ENCODE results near the gene IGF2BP3.
A peak's percentile ranks its signal among the peaks of the same experiment; 100 is the strongest.

The IGF2BP3 gene

GRCh38 chr7:23470330-23471105 lies at the start of gene IGF2BP3 (continued):
- TF ChIP-seq ZNF621 (tag by site-specific recombination; IDR thresholded peaks at IDR 0.05) = no peak
- TF ChIP-seq ZSCAN23 (tag by site-specific recombination; IDR thresholded peaks at IDR 0.05) = peak; percentile 77; the same call in 1 of the 2 replicates
- no peak for TF ChIP-seq ZNF544 (tag by site-specific recombination; IDR thresholded peaks at IDR 0.05)
- peak; percentile 44 for TF ChIP-seq ZBTB11 (tag by site-specific recombination; conservative IDR thresholded peaks at IDR 0.05; ENCODE audit: low read depth)
- TF ChIP-seq ZNF677 (tag by site-specific recombination; IDR thresholded peaks at IDR 0.05) = no peak
- TF ChIP-seq ZSCAN18 (tag by site-specific recombination; IDR thresholded peaks at IDR 0.05) = no peak
- TF ChIP-seq ZBTB49 (tag by site-specific recombination; IDR thresholded peaks at IDR 0.05; ENCODE audit: low read depth) = no peak
- peak; percentile 91 for TF ChIP-seq PATZ1 (tag by site-specific recombination; IDR thresholded peaks at IDR 0.05)
- TF ChIP-seq ZNF221 (tag by site-specific recombination; IDR thresholded peaks at IDR 0.05; ENCODE audit: borderline replicate concordance) = no peak
- no peak for TF ChIP-seq ZNF549 (tag by site-specific recombination; IDR thresholded peaks at IDR 0.05)
- TF ChIP-seq TCF7L2 (IDR thresholded peaks at IDR 0.05; ENCODE audit: borderline replicate concordance, low read depth, low read length) = peak; percentile 11; the same call in 1 of the 2 replicates
- TF ChIP-seq HOXA7 (CRISPR knock-in tag; IDR thresholded peaks at IDR 0.05; ENCODE audit: borderline replicate concordance) = no peak
- TF ChIP-seq ZBTB6 (tag by site-specific recombination; IDR thresholded peaks at IDR 0.05) = peak; percentile 87
- no peak for TF ChIP-seq ZNF704 (tag by site-specific recombination; IDR thresholded peaks at IDR 0.05)
- no peak for TF ChIP-seq ZNF654 (tag by site-specific recombination; IDR thresholded peaks at IDR 0.05; ENCODE audit: low read depth)
- no peak for TF ChIP-seq ZNF211 (tag by site-specific recombination; IDR thresholded peaks at IDR 0.05; ENCODE audit: low read depth)
- TF ChIP-seq REST (tag by site-specific recombination; IDR thresholded peaks at IDR 0.05) = no peak
- TF ChIP-seq ZNF174 (tag by site-specific recombination; IDR thresholded peaks at IDR 0.05) = no peak
- peak; percentile 99 for TF ChIP-seq ZNF366 (tag by site-specific recombination; conservative IDR thresholded peaks at IDR 0.05)
- no peak for TF ChIP-seq HOXD13 (CRISPR knock-in tag; IDR thresholded peaks at IDR 0.05; ENCODE audit: borderline replicate concordance)

All from HEK293 (cell line).